ENCODE results near the gene HOXD4. TPM values are rescaled to one million over a fixed set of nuclear protein-coding genes. Genes with fewer than 3 reads are reported as not detected.

HOXD4 gene
- total RNA-seq, 1 donor from 2014 or later = 0.97 TPM

GRCh38 chr2:176202491-176202890 lies 51.1 kb downstream of the HOXD4 start:
- Histone ChIP-seq H3K27ac (no peak overlapping the region), H3K4me3 (no peak overlapping the region), H3K4me1 (no peaks in the 10 kb centered on the region), H3K9me3 (no peaks in the 10 kb centered on the region), H3K27me3 (ENCODE audit: low read depth) (peaks cover 18% of the 10 kb centered on the region), H3K36me3 (no peaks in the 10 kb centered on the region)
- DNase-seq (no peak), ATAC-seq (no peak)
- no peak for TF ChIP-seq CTCF (IDR thresholded peaks at IDR 0.05)
- intact Hi-C loops (cut with DNase I) = no loop called here

Small RNAs within 50 kb of the gene (microRNA-seq; reads per million reads assigned to microRNA genes)
- gene MIR10B (ENCODE audit: borderline number of aligned reads) = 1,269 reads per million, percentile 82 among the genes with 10 or more reads in this experiment

Other genes starting within 250 kb of the HOXD4 start
- gene LNPK, start 149.3 kb upstream of the HOXD4 start, total RNA-seq = 32.3 TPM
- gene EVX2, start 67.6 kb upstream of the HOXD4 start, total RNA-seq = not detected
- gene HOXD13, start 58.8 kb upstream of the HOXD4 start, total RNA-seq = not detected
- gene HOXD12, start 51.8 kb upstream of the HOXD4 start, total RNA-seq = not detected
- not detected for gene HOXD11, start 44.3 kb upstream of the HOXD4 start, total RNA-seq
- gene HOXD10, start 34.8 kb upstream of the HOXD4 start, total RNA-seq = not detected
- 0.86 TPM for gene HOXD9, start 28.8 kb upstream of the HOXD4 start, total RNA-seq
- 2.3 TPM for gene HOXD8, start 21.8 kb upstream of the HOXD4 start, total RNA-seq
- 0.47 TPM for gene HOXD3, start 5.8 kb downstream of the HOXD4 start, total RNA-seq
- gene HOXD1, start 37.1 kb downstream of the HOXD4 start, total RNA-seq = 3.4 TPM
- 16.2 TPM for gene MTX2, start 117.9 kb downstream of the HOXD4 start, total RNA-seq

Data from lower lobe of right lung (tissue), 2 donors.